HCT116 (cell line): ENCODE results near the gene HBM. TPM values are rescaled to one million over a fixed set of nuclear protein-coding genes. Genes with fewer than 3 reads are reported as not detected.

Source experiments
- ATAC-seq: fragments of 200-7000 bp; cut with Tn5 transposase; 2 replicates; pipeline ENCODE4 v1.9.1; 2020; ENCODE audit warnings: mild to moderate bottlenecking, moderate library complexity
- BruUV-seq: library from RNA; stranded (reverse); fragments of 400-500 nt; replicated peaks from 2 replicates; lab custom pipeline; 2021; lab: Mats Ljungman, UMichigan
- CTCF ChIA-PET: fragments of 300-600 bp; sonication (Branson Sonifier 250); formaldehyde crosslinking; loops from one replicate; lab custom pipeline; 2021; ENCODE audit warnings: antibody characterized with exemption; lab: Charles Lee
- POLR2A ChIA-PET: fragments of 300-600, 350-600 bp; sonication (Branson Sonifier 250); formaldehyde crosslinking; loops from one replicate; lab custom pipeline; 2021; ENCODE audit warnings: antibody characterized with exemption; lab: Charles Lee
- RAD21 ChIA-PET, 2 experiments: fragments of 300-600 bp; sonication (Branson Sonifier 250); formaldehyde crosslinking; loops; one replicate each; lab custom pipeline; 2023; ENCODE audit warnings: low total read pairs in 2 of 2; ENCODE audit not compliant: uncharacterized antibody in 2 of 2, unreplicated experiment in 2 of 2, low non-redundant PET in 1 of 2; lab: Charles Lee
- DNase-seq: peaks from one replicate; pipeline ENCODE4 v3.0.0-alpha.2; 2010; ENCODE audit warnings: low read depth, low spot score
- H2AFZ ChIP-seq: fragments of 200-600 bp; shearing (Covaris generic), sonication (generic); 2 replicates; pipeline ENCODE4 v1.6.1; 2017; ENCODE audit warnings: low read depth, mixed run types, mixed read lengths, antibody characterized with exemption, low read length; ENCODE audit not compliant: poor library complexity, severe bottlenecking
- H3K27ac ChIP-seq: 2 replicates; pipeline ENCODE4 v1.5.1; 2012; ENCODE audit warnings: low read depth, low read length
- H3K27me3 ChIP-seq: fragments of 200-600 bp; sonication (generic); 2 replicates; pipeline ENCODE4 v1.6.1; 2016; ENCODE audit warnings: mixed run types, low read length, mixed read lengths; ENCODE audit not compliant: insufficient read depth
- H3K36me3 ChIP-seq, 2 experiments: fragments of 200-500 bp in 1 of 2; fragments of 200-600 bp in 1 of 2; sonication (Bioruptor generic) in 1 of 2; sonication (generic) in 1 of 2; 2 replicates each; pipeline versions ENCODE4 v1.5.1 to v1.6.1; 2014 to 2016; ENCODE audit warnings: low read length in 2 of 2, inconsistent platforms in 1 of 2, mixed read lengths in 1 of 2, mixed run types in 1 of 2; ENCODE audit not compliant: insufficient read depth in 2 of 2, control insufficient read depth in 1 of 2
- H3K4me1 ChIP-seq, 2 experiments: fragments of 200-600 bp in 1 of 2; sonication (generic) in 1 of 2; 2 replicates each; pipeline versions ENCODE4 v1.5.1 to v1.6.1; 2012 to 2017; ENCODE audit warnings: low read length in 2 of 2, inconsistent platforms in 1 of 2, mild to moderate bottlenecking in 1 of 2, mixed read lengths in 1 of 2, mixed run types in 1 of 2, moderate library complexity in 1 of 2; ENCODE audit not compliant: insufficient read depth in 2 of 2, control insufficient read depth in 1 of 2
- H3K4me2 ChIP-seq: fragments of 200-600 bp; sonication (generic); 2 replicates; pipeline ENCODE4 v1.6.1; 2017; ENCODE audit warnings: mixed run types, low read length, mixed read lengths
- H3K4me3 ChIP-seq, 2 experiments: fragments of 200-600 bp in 1 of 2; sonication (generic) in 1 of 2; replicated peaks in 1 of 2; 2 replicates each; pipeline ENCODE4 v1.5.1; 2011 to 2016; ENCODE audit warnings: low read length in 2 of 2, control low read depth in 1 of 2, low read depth in 1 of 2, mild to moderate bottlenecking in 1 of 2, mixed read lengths in 1 of 2, mixed run types in 1 of 2
- H3K79me2 ChIP-seq: fragments of 200-600 bp; sonication (generic); 2 replicates; pipeline ENCODE4 v1.6.1; 2017; ENCODE audit warnings: mild to moderate bottlenecking, mixed run types, low read length, moderate library complexity, mixed read lengths; ENCODE audit not compliant: insufficient read depth
- H3K9ac ChIP-seq: fragments of 200-600 bp; sonication (generic); 2 replicates; pipeline ENCODE4 v1.6.1; 2016; ENCODE audit warnings: low read length, mixed read lengths
- H3K9me2 ChIP-seq: fragments of 200-600 bp; sonication (generic), shearing (Covaris generic); 2 replicates; pipeline ENCODE4 v1.6.1; 2017; ENCODE audit warnings: mixed run types, mild to moderate bottlenecking, moderate library complexity; ENCODE audit not compliant: insufficient read depth
- H3K9me3 ChIP-seq, 2 experiments: fragments of 200-500 bp in 1 of 2; fragments of 200-600 bp in 1 of 2; sonication (Bioruptor generic) in 1 of 2; sonication (generic) in 1 of 2; 2 replicates each; pipeline ENCODE4 v1.6.1; 2014 to 2017; ENCODE audit warnings: low read length in 2 of 2, mixed read lengths in 2 of 2, inconsistent platforms in 1 of 2, low read depth in 1 of 2, mild to moderate bottlenecking in 1 of 2, mixed run types in 1 of 2, moderate library complexity in 1 of 2; ENCODE audit not compliant: control insufficient read depth in 1 of 2, insufficient read depth in 1 of 2
- H4K20me1 ChIP-seq: fragments of 200-600 bp; sonication (generic), shearing (Covaris generic); 2 replicates; pipeline ENCODE4 v1.6.1; 2017; ENCODE audit warnings: mixed run types, mild to moderate bottlenecking, moderate library complexity; ENCODE audit not compliant: insufficient read depth
- CBX3 ChIP-seq: IDR thresholded peaks from 2 replicates; pipeline ENCODE4 v1.6.1; 2012; ENCODE audit warnings: low read depth
- CEBPB ChIP-seq: IDR thresholded peaks from 2 replicates; pipeline ENCODE4 v1.6.1; 2012; ENCODE audit warnings: low read depth
- CTCF ChIP-seq, 3 experiments: fragments of 200-600 bp in 1 of 3; sonication (generic) in 1 of 3; IDR thresholded peaks in 2 of 3; conservative IDR thresholded peaks in 1 of 3; 2 replicates each; pipeline ENCODE4 v1.5.1; 2012 to 2017; ENCODE audit warnings: low read depth in 2 of 3, low read length in 2 of 3, antibody characterized with exemption in 1 of 3, borderline replicate concordance in 1 of 3, control low read depth in 1 of 3, mild to moderate bottlenecking in 1 of 3, mixed read lengths in 1 of 3, mixed run types in 1 of 3, moderate library complexity in 1 of 3; ENCODE audit not compliant: insufficient read depth in 1 of 3
- ELF1 ChIP-seq: IDR thresholded peaks from 2 replicates; pipeline ENCODE4 v1.6.1; 2012; ENCODE audit warnings: low read depth, borderline replicate concordance
- JUND ChIP-seq: IDR thresholded peaks from 2 replicates; pipeline ENCODE4 v1.6.1; 2012
- MAX ChIP-seq: IDR thresholded peaks from 2 replicates; pipeline ENCODE4 v1.6.1; 2012
- POLR2A ChIP-seq: IDR thresholded peaks from 2 replicates; pipeline ENCODE4 v1.7.0; 2011; ENCODE audit warnings: borderline replicate concordance; ENCODE audit not compliant: insufficient read depth, insufficient read length; ENCODE audit errors: extremely low read depth
- RAD21 ChIP-seq: IDR thresholded peaks from 2 replicates; pipeline ENCODE4 v1.6.1; 2012; ENCODE audit warnings: low read depth, mild to moderate bottlenecking
- REST ChIP-seq: IDR thresholded peaks from 2 replicates; pipeline ENCODE4 v1.6.1; 2012; ENCODE audit warnings: low read depth
- SIN3A ChIP-seq: IDR thresholded peaks from 2 replicates; pipeline ENCODE4 v1.6.1; 2012; ENCODE audit warnings: low read depth
- YY1 ChIP-seq: IDR thresholded peaks from 2 replicates; pipeline ENCODE4 v1.6.1; 2011; ENCODE audit warnings: low read length, low read depth, moderate library complexity, mild to moderate bottlenecking; ENCODE audit not compliant: insufficient replicate concordance; ENCODE audit errors: extremely low read depth
- ZFX ChIP-seq: fragments of 450-650 bp; IDR thresholded peaks from 2 replicates; pipeline ENCODE4 v1.6.1; 2017
- intact Hi-C: fragments of 100-400 bp; cut with micrococcal nuclease; formaldehyde crosslinking; loops from 2 replicates; pipeline ENCODE4 v1.10.0; 2022
- total RNA-seq: library from RNA; stranded (reverse); gene quantifications from one replicate; pipeline ENCODE4 v1.2.1, GENCODE V29; 2021; ENCODE audit not compliant: unreplicated experiment

The HBM gene
- total RNA-seq, 1 experiment from 2014 or later = not detected

- no TSS peak for BruUV-seq
- intact Hi-C loops = no loop called here
Measured at GRCh38 chr16:138049-138417, 27.7 kb upstream of the HBM start.

More at GRCh38 chr16:138049-138417, 27.7 kb upstream of the HBM start:
- CTCF ChIA-PET = no interaction called here
- ATAC-seq (peak; percentile 24), DNase-seq (no peak)
- POLR2A ChIA-PET = no interaction called here
- no peaks in the 10 kb centered on the region; a peak in 1 of 4 replicates for H3K4me1 ChIP-seq
- H3K9ac ChIP-seq = peak overlapping the region; percentile 83
- no peaks in the 10 kb centered on the region for H3K9me3 ChIP-seq
- H4K20me1 ChIP-seq = no peaks in the 10 kb centered on the region
- TF ChIP-seq YY1 (no peak), RAD21 (no peak), POLR2A (no peak), CBX3 (no peak), CEBPB (no peak), ELF1 (no peak), REST (no peak), ZFX (no peak), JUND (no peak), CTCF (IDR thresholded peaks at IDR 0.05 in 2 of 3, conservative IDR thresholded peaks at IDR 0.05 in 1 of 3; ENCODE audit: borderline replicate concordance in 1 of 3, insufficient read depth in 1 of 3, low read depth in 2 of 3, low read length in 2 of 3) (no peak), SIN3A (no peak), MAX (no peak)
- no peaks in the 10 kb centered on the region for H3K9me2 ChIP-seq
- no peaks in the 10 kb centered on the region for H3K36me3 ChIP-seq
- H3K79me2 ChIP-seq = peaks cover 39% of the 10 kb centered on the region
- H2AFZ ChIP-seq = no peak overlapping the region
- H3K27ac ChIP-seq = peak overlapping the region; percentile 62
- no peaks in the 10 kb centered on the region for H3K27me3 ChIP-seq
- RAD21 ChIA-PET = no interaction called here
- H3K4me3 ChIP-seq = peak overlapping the region; percentile 63 to 68
- H3K4me2 ChIP-seq = peak overlapping the region; percentile 69
